H1 (cell line): ENCODE measurements around the gene COL6A2.

Experiments used
- CTCF ChIP-seq, 3 experiments: IDR thresholded peaks; 1 replicate in 2 of 3; 2 replicates in 1 of 3; pipeline versions ENCODE4 v1.5.1 to v1.6.1; 2011; ENCODE audit warnings: low read length in 3 of 3, mild to moderate bottlenecking in 3 of 3, inconsistent platforms in 2 of 3, low read depth in 1 of 3, moderate library complexity in 1 of 3; ENCODE audit not compliant: insufficient read depth in 1 of 3; ENCODE audit errors: control extremely low read depth in 1 of 3
- EGR1 ChIP-seq: IDR thresholded peaks from 2 replicates; pipeline ENCODE4 v1.6.1; 2011; ENCODE audit warnings: low read depth, low read length, borderline replicate concordance
- EZH2 ChIP-seq: fragments of 200-600 bp; sonication (generic); IDR thresholded peaks from 2 replicates; pipeline ENCODE4 v1.7.1; 2012; ENCODE audit warnings: low read depth, mild to moderate bottlenecking, moderate library complexity, low read length, inconsistent platforms; ENCODE audit not compliant: severe bottlenecking
- FOSL1 ChIP-seq: IDR thresholded peaks from 2 replicates; pipeline ENCODE4 v1.6.1; 2011; ENCODE audit warnings: mild to moderate bottlenecking, low read depth, low read length, moderate library complexity; ENCODE audit not compliant: insufficient read depth
- GABPA ChIP-seq: IDR thresholded peaks from 2 replicates; pipeline ENCODE4 v1.6.1; 2011; ENCODE audit warnings: mild to moderate bottlenecking, low read length, moderate library complexity, borderline replicate concordance; ENCODE audit not compliant: insufficient read depth
- KDM5A ChIP-seq: fragments of 200-600 bp; IDR thresholded peaks from 2 replicates; pipeline ENCODE4 v1.7.1; 2012; ENCODE audit warnings: mild to moderate bottlenecking, low read length, inconsistent platforms, mixed read lengths
- POLR2A ChIP-seq, 2 experiments: IDR thresholded peaks; 1 replicate in 1 of 2; 2 replicates in 1 of 2; pipeline ENCODE4 v1.6.1; 2011; ENCODE audit warnings: low read depth in 2 of 2, low read length in 2 of 2, mild to moderate bottlenecking in 2 of 2; ENCODE audit errors: control extremely low read depth in 1 of 2
- POLR2AphosphoS5 ChIP-seq: IDR thresholded peaks from 2 replicates; pipeline ENCODE4 v1.6.1; 2011; ENCODE audit warnings: low read depth, low read length
- SIN3A ChIP-seq, 2 experiments: IDR thresholded peaks in 1 of 2; conservative IDR thresholded peaks in 1 of 2; 2 replicates each; pipeline ENCODE4 v1.6.1; 2011 to 2012; ENCODE audit warnings: low read length in 2 of 2, improper control_type of control experiment in 1 of 2, low read depth in 1 of 2, mild to moderate bottlenecking in 1 of 2
- SP4 ChIP-seq: IDR thresholded peaks from 2 replicates; pipeline ENCODE4 v1.6.1; 2012; ENCODE audit warnings: low read length, inconsistent platforms
- SRF ChIP-seq: IDR thresholded peaks from 2 replicates; pipeline ENCODE4 v1.6.1; 2011; ENCODE audit warnings: mild to moderate bottlenecking, low read depth, low read length, moderate library complexity
- TAF1 ChIP-seq: IDR thresholded peaks from 2 replicates; pipeline ENCODE4 v1.6.1; 2011; ENCODE audit warnings: mild to moderate bottlenecking, low read depth, low read length

- no peak for TF ChIP-seq POLR2A (IDR thresholded peaks at IDR 0.05; ENCODE audit: control extremely low read depth in 1 of 2, low read depth in 2 of 2, low read length in 2 of 2)
- TF ChIP-seq CTCF (IDR thresholded peaks at IDR 0.05; ENCODE audit: control extremely low read depth in 1 of 3, insufficient read depth in 1 of 3, low read depth in 1 of 3, low read length in 3 of 3): no peak
- TF ChIP-seq TAF1: no peak
- TF ChIP-seq POLR2AphosphoS5: no peak
- TF ChIP-seq EZH2: no peak
- TF ChIP-seq KDM5A: no peak
- TF ChIP-seq FOSL1: no peak
- TF ChIP-seq GABPA: no peak
- TF ChIP-seq SIN3A (conservative IDR thresholded peaks at IDR 0.05 in 1 of 2, IDR thresholded peaks at IDR 0.05 in 1 of 2; ENCODE audit: low read depth in 1 of 2, low read length in 2 of 2): no peak
- no peak for TF ChIP-seq SP4
- TF ChIP-seq EGR1: no peak
- TF ChIP-seq SRF: no peak
These were observed 30.4 kb downstream of the COL6A2 start for GRCh38 chr21:46128106-46128932.
